ENCODE results near the gene REV3L. TPM values are rescaled to one million over a fixed set of nuclear protein-coding genes. Genes with fewer than 3 reads are reported as not detected.

REV3L gene
- total and polyA plus RNA-seq, 2 donors (not counting 1 experiment from before 2014, with no cell fraction given) = 4.7 to 37.9 TPM

GRCh38 chr6:111471533-111471932 is 11.5 kb downstream of the REV3L start:
- Histone ChIP-seq H3K79me2 (ENCODE audit: control insufficient read depth, insufficient read depth, low read length) (peaks cover 67% of the 10 kb centered on the region), H3K36me3 (replicated peaks in 1 of 2; ENCODE audit: control extremely low read depth in 1 of 2, control insufficient read depth in 1 of 2, extremely low read depth in 1 of 2, insufficient read depth in 2 of 2, low read length in 1 of 2) (no peaks in the 10 kb centered on the region), H3K4me2 (replicated peaks; ENCODE audit: low read depth, low read length, poor library complexity, severe bottlenecking) (no peak overlapping the region), H3K27me3 (replicated peaks in 1 of 4; ENCODE audit: control extremely low read depth in 1 of 4, control insufficient read depth in 3 of 4, insufficient read depth in 4 of 4, low read length in 3 of 4) (no peaks in the 10 kb centered on the region), H3K9ac (ENCODE audit: low read length) (no peak overlapping the region), H2AFZ (ENCODE audit: insufficient read depth, low read depth, low read length, poor library complexity, severe bottlenecking) (no peak overlapping the region), H3K9me3 (ENCODE audit: control extremely low read depth in 1 of 3, control insufficient read depth in 2 of 3, insufficient read depth in 1 of 3, low read length in 2 of 3) (no peaks in the 10 kb centered on the region), H3K27ac (ENCODE audit: low read length in 2 of 2) (no peak overlapping the region), H4K20me1 (ENCODE audit: control insufficient read depth, insufficient read depth, low read length, poor library complexity, severe bottlenecking) (peaks cover 12% of the 10 kb centered on the region), H3K4me1 (ENCODE audit: control insufficient read depth in 2 of 2, insufficient read depth in 2 of 2, low read length in 2 of 2) (no peaks in the 10 kb centered on the region), H3K4me3 (ENCODE audit: control extremely low read depth in 1 of 5, extremely low read depth in 1 of 5, insufficient read depth in 1 of 5, low read depth in 2 of 5, low read length in 4 of 5) (no peak overlapping the region)
- ATAC-seq (ENCODE audit: low read depth) = no peak
- ChIA-PET CTCF (no interaction called here), POLR2A (interaction anchor here (0.6 kb wide), 1 partner anchor 11 kb away, joined by 4 read pairs; the partner anchor contains the start of gene REV3L)
- Mint-ChIP-seq H3K4me1 (peaks cover 13% of the 10 kb centered on the region), H3K27me3 (no peaks in the 10 kb centered on the region), H3K4me3 (no peak overlapping the region), H3K9me3 (ENCODE audit: insufficient read depth) (no peaks in the 10 kb centered on the region), H3K27ac (no peak overlapping the region)
- intact Hi-C loops (cut with micrococcal nuclease) = no loop called here
- no peak for TF ChIP-seq CTCF (IDR thresholded peaks at IDR 0.05)
- no peak for TF ChIP-seq EZH2 (IDR thresholded peaks at IDR 0.05; ENCODE audit: borderline replicate concordance, insufficient read depth, low read depth, low read length, poor library complexity, severe bottlenecking)
- no peak for DNase-seq
- no CpG with 5 or more reads among the region's 1 CpG for WGBS (ENCODE audit: insufficient coverage)

GRCh38 chr6:111470991-111471390 is 12.0 kb downstream of the REV3L start:
- ChIA-PET POLR2A (no interaction called here), CTCF (no interaction called here)
- Mint-ChIP-seq H3K4me3 (no peak overlapping the region), H3K27ac (no peak overlapping the region), H3K27me3 (no peaks in the 10 kb centered on the region), H3K4me1 (peaks cover 13% of the 10 kb centered on the region), H3K9me3 (ENCODE audit: insufficient read depth) (no peaks in the 10 kb centered on the region)
- peaks cover 12% of the 10 kb centered on the region for H4K20me1 ChIP-seq (ENCODE audit: control insufficient read depth, insufficient read depth, low read length, poor library complexity, severe bottlenecking)
- no peak overlapping the region for H2AFZ ChIP-seq (ENCODE audit: insufficient read depth, low read depth, low read length, poor library complexity, severe bottlenecking)
- no peak overlapping the region for H3K9ac ChIP-seq (ENCODE audit: low read length)
- H3K36me3 ChIP-seq (replicated peaks in 1 of 2; ENCODE audit: control extremely low read depth in 1 of 2, control insufficient read depth in 1 of 2, extremely low read depth in 1 of 2, insufficient read depth in 2 of 2, low read length in 1 of 2) = no peaks in the 10 kb centered on the region
- TF ChIP-seq EZH2 (IDR thresholded peaks at IDR 0.05; ENCODE audit: borderline replicate concordance, insufficient read depth, low read depth, low read length, poor library complexity, severe bottlenecking) (no peak), CTCF (IDR thresholded peaks at IDR 0.05) (no peak)
- H3K79me2 ChIP-seq (ENCODE audit: control insufficient read depth, insufficient read depth, low read length) = peaks cover 62% of the 10 kb centered on the region
- DNase-seq = no peak
- no CpG with 5 or more reads among the region's 2 CpGs for WGBS (ENCODE audit: insufficient coverage)
- intact Hi-C loops (cut with micrococcal nuclease) = no loop called here
- no peaks in the 10 kb centered on the region for H3K9me3 ChIP-seq (ENCODE audit: control extremely low read depth in 1 of 3, control insufficient read depth in 2 of 3, insufficient read depth in 1 of 3, low read length in 2 of 3)
- ATAC-seq (ENCODE audit: low read depth) = no peak
- no peaks in the 10 kb centered on the region for H3K27me3 ChIP-seq (replicated peaks in 1 of 4; ENCODE audit: control extremely low read depth in 1 of 4, control insufficient read depth in 3 of 4, insufficient read depth in 4 of 4, low read length in 3 of 4)
- H3K27ac ChIP-seq (ENCODE audit: low read length in 2 of 2) = no peak overlapping the region
- H3K4me2 ChIP-seq (replicated peaks; ENCODE audit: low read depth, low read length, poor library complexity, severe bottlenecking) = no peak overlapping the region
- H3K4me3 ChIP-seq (ENCODE audit: control extremely low read depth in 1 of 5, extremely low read depth in 1 of 5, insufficient read depth in 1 of 5, low read depth in 2 of 5, low read length in 4 of 5) = no peak overlapping the region
- H3K4me1 ChIP-seq (ENCODE audit: control insufficient read depth in 2 of 2, insufficient read depth in 2 of 2, low read length in 2 of 2) = no peaks in the 10 kb centered on the region
